HG02970 (cell line): ENCODE results near the gene BABAM1.
"Not testable (repeated sequence)": the region's sequence is repeated elsewhere in the genome, so short reads cannot be mapped to it uniquely, and the experiment has no call there.

ENCODE experiments used
- ATAC-seq: cut with Tn5 transposase; IDR thresholded peaks from one replicate; pipeline ENCODE4 v1.9.1; 2021; ENCODE audit warnings: mild to moderate bottlenecking, moderate library complexity, moderate number of reproducible peaks; ENCODE audit not compliant: unreplicated experiment, low FRiP score

Gene BABAM1

DNA sequence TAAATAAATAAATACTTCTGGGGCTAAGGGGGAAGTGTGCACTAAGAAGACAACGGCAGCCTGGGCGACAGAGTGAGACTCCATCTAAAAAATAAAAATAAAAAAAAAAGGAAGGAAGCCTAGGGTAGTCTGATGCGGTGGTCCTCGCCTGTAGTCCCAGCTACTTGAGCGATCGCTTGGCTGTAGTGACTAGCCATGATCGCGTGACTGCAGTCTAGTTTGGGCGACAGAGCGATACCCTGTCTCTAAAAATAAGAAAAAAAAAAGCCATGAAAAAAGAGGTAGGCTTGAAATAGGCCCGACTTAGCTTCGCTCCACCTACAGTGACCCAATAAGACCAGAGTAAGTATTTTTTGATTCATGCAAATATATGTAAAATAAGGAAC, 661 bp upstream of the BABAM1 start:
- no peak for ATAC-seq

DNA sequence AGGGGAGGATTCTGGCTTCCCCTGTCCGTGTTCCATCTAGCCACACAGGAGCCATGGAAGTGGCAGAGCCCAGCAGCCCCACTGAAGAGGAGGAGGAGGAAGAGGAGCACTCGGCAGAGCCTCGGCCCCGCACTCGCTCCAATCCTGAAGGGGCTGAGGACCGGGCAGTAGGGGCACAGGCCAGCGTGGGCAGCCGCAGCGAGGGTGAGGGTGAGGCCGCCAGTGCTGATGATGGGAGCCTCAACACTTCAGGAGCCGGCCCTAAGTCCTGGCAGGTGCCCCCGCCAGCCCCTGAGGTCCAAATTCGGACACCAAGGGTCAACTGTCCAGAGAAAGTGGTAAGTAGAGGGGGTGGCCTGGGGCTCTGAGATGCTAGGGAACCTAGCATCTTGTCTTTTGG, 1.5 kb downstream of the BABAM1 start:
- ATAC-seq: no peak

DNA sequence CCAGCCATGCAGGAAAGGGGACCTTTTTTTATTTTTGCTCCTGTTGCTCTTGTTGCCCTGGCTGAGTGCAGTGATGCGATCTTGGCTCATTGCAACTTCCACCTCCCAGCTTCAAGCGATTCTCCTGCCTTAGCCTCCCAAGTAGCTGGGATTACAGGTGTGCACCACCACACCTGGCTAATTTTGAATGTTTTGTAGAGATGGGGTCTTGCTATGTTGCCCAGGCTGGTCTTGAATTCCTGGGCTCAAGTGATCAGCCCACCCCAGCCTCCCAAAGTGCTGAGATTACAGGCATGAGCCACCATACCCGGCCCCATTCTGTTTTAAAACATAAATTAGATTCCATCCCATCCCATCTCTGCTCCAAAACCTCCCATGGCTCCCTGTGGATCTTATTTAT, 7.6 kb downstream of the BABAM1 start:
- ATAC-seq: not testable (repeated sequence)

DNA sequence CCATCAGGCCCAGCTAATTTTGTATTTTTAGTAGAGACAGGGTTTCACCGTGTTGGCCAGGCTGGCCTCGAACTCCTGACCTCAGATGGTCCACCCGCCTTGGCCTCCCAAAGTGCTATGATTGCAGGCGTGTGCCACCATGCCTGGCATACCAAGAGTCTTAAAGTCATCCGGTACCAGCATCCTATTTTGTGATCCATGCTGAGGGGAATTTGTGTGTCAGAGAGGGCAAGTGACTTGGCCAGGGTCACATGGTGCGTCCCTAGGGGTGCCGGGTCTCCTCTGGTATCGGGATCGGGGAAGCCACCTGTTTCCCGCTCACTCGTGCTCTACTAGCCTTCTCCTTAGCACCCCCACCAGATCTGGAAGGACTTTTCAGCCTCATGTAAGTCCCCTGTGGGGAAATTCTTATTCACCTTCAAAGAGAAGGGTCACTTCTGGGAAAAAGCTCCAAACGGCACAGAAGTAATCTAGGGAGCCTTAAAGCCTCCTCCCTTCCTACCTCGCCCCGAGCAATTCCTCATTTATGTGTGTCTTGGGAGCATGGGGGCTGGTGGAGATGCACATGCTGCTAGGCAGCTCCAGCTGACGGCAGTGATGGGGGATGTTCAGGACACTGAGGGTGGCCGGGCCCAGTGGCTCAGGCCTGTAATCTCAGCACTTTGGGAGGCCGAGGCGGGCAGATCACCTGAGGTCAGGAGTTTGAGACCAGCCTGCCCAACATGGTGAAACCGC, 8.4 kb downstream of the BABAM1 start:
- ATAC-seq: no peak

DNA sequence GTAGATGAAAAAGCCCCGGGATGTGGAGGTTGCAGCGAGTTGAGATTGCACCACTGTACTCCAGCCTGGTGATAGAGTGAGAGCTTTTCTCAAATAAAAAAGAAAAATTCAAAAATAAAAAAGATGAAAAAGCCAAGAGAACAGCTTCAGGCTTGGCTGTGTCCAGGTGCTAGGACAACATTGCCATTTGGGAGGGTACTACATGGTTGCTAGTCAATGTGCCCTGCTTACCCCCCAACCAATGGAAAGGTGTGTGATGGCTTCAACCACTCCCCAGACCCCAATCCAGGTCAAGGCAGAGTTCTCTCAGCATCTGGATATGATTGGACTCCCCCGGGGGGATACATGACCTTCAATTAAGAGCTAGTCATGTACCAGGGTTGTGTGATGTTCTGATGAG, 12.2 kb downstream of the BABAM1 start:
- no peak for ATAC-seq

DNA sequence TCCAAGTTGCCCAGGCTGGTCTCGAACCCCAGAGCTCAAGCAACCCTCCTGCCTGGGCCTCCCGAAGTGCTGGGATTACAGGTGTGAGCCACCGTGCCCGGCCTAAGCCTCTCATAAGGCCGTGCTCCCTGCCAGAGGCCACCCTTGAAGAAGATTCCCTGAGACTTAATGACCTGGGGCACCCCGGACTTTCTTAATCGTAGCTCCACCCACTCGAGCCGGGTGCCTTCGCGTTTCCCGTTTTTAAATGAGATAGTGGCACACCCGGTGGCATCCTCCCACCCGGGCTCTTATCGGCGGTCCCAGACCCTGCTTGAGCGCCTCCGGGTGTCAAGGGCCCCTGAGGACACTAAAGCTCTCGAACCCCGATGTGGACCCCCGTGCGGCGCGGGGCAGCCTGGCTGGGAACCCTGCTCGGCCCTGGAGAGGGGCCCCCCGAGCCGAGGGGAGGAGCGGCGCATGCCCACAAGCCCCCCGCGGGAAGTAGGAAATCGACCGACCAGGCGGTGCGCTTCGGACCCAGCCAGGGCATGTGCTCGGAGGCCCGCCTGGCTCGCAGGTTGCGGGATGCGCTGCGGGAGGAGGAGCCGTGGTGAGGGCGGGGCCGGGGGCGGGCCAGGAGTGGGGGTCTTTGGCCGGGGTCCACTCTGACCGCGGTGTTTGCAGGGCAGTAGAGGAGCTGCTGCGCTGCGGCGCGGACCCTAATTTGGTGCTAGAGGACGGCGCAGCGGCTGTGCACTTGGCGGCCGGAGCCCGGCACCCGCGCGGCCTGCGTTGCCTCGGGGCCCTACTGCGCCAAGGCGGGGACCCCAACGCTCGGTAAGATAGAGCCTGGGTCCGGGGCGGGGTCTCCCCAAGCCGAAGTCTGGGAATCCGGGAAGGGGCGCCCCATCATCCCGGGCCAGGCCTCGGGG, 14.4 kb downstream of the BABAM1 start, which contains the start of gene ANKLE1:
TSS of gene ANKLE1 (plus strand) at position 511 of the 914 bp plus-strand sequence. CDS start at position 531, 20 bp downstream.
- ATAC-seq: no peak

DNA sequence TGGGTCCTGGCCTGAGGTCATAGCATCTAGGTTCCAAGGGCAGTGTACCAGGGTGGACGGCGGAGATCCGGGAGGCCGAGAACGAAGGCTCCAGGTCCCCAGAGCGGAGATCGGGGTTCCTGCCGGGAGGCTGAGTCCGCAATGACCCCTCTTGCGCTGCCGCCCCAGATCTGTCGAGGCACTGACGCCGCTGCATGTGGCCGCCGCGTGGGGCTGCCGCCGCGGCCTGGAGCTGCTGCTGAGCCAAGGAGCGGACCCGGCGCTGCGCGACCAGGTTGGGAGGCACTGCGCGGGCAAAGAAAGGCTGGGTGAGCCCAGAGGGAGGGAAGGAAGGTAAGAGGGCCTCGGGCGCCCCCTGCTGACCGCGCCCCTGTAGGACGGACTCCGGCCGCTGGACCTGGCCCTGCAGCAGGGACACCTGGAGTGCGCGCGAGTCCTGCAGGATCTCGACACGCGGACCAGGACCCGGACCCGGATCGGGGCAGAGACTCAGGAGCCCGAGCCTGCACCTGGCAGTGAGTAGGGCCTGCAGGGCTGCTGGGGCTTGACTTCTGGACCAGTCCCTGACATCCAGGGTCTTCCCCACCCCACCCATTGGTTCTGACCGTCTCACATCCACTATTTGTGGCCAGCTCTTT, 15.4 kb downstream of the BABAM1 start:
- peak; percentile 59 for ATAC-seq

DNA sequence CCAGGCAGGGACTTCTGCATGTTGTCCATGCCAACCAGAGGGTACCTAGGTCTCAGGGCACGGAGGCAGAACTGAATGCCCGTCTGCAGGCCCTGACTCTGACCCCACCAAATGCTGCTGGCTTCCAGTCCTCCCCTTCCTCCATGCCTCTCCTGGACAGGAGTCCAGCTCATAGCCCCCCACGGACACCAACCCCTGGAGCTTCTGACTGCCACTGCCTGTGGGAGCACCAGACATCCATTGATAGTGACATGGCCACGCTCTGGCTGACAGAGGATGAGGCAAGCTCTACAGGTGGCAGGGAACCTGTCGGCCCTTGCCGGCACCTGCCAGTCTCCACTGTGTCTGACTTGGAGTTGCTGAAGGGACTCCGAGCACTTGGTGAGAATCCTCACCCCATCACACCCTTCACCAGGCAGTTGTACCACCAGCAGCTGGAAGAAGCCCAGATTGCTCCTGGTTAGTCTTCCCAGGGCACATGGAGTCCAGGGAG, 16.3 kb downstream of the BABAM1 start:
- no peak for ATAC-seq

DNA sequence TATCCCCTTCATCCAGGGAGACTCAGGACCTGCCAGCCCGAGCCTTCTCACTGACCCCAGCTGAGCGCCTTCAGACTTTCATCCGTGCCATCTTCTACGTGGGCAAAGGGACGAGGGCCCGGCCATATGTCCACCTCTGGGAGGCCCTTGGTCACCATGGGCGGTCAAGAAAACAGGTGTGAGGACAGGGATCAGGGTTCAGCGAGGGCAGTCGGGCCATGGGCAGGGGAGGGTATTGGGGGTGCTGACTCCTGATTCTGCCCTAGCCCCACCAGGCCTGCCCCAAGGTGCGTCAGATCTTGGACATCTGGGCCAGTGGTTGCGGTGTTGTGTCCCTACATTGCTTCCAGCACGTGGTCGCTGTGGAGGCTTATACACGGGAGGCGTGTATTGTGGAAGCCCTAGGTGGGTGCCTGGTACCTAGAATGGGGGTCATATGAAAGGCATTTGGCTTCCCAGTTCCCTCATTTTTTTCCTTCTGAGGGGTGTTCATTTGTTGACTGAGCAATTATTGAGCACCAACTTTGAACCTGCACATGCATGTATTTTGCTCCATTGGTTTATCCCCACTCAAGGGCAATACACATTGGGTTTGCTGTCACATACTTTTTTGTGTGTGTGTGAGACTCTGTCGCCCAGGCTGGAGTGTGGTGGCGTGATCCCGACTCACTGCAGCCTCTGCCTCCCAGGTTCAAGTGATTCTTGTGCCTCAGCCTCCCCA, 18.3 kb downstream of the BABAM1 start:
- ATAC-seq: no peak

DNA sequence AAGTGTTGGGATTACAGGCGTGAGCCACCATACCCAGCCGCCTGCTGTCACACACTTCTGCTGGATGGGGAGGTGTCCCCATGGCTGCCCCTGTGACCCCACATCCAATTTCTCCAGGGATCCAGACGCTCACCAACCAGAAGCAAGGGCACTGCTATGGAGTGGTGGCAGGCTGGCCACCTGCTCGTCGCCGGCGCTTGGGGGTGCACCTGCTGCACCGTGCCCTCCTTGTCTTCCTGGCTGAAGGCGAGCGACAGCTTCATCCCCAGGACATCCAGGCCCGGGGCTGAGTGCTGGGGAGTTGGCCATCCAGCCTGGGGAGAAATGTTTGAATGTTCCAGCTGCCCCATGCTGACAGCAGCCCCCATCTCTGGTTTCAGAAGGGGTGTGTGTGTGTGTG, 19.0 kb downstream of the BABAM1 start:
- no peak for ATAC-seq

DNA sequence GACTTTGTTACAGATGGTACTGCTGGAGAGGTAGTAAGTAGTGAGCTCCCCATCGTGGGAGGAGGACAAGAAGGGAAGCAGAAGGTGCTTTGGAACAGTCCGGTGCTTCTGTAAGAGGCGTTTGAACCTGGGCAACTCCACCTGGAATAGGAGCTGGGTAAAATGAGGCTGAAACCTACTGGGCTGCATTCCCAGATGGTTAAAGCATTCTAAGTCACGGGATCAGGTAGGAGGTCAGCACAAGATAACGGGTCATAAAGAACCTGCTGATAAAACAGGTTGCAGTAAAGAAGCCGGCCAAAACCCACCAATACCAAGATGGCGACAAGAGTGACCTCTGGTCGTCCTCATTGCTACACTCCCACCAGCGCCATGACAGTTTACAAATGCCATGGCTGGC, 19.5 kb downstream of the BABAM1 start:
- no peak for ATAC-seq

DNA sequence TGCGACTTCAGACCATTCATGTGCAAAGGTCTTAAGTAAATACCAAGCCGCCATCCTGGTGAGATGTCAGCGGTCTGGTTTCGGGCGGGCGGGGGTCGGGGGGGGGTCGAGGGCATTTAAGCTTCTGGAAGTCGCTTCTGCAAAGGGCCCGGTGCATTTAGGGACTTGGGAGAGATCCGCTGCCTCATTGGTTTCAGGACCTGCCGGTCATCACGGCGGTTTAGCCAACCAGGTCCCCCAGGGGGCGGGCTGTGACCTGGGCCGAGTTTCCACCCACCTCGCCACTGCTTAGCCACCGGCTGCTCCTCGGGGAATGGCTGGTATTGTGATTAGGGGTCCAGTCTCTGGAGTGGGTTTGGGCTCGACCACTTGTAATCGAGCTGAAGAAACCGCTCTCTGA, 22.2 kb downstream of the BABAM1 start:
- ATAC-seq: no peak

DNA sequence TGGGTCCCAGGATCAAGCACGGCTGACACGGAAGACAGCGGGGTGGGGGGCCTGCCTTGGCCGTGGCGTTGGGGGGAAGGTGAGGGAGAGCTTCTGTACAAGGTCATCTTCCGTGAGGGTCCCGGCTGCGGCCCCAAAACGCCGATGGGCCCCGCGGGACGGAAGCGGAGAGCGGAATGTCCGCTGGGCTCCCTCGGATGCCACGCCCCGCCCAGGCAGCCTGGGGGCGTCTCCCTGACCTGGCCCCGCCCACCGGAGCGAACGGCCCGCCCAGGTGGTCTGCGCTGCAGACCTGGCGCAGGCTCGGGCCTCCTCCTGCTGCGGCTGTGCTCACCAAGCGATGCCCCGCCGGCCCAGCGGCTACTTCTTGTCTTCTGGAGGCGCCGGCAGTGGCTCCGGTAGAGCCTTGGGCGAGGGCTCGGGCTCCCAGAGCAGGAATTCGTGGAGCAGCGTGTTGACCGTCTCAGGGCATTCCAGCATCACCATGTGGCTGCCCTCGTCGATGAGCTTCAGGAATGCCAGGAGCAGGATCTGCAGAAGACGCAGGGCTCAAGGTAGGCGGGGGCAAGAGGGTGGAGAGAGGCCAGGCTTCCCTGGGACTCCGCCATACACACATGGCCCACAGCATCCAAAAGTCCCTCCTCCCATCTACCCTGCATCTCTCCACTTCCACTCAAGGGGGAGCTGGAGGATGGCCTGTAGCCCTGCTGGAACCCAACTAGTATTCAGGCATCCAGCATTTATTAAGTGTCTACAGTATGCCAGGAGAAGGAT, 25.2 kb downstream of the BABAM1 start:
- ATAC-seq: peak; percentile 71

DNA sequence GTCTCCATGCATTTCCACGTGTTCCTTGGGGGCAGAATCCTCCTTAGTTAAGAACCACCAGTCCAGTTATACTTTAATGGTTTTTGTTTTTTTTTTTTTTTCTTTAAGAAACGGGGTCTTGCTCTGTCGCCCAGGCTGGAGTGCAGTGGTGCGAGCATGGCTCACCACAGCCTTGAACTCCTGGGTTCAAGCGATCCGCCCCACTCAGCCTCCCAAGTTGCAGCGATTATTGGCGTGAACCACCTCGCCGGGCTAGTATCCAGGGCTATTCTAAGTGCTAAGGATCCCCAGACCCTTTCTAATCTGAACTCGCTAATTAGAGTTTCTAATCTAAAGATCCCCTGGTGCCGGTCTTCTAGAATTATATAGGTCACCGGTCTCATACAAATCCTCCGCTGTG, 26.4 kb downstream of the BABAM1 start:
- no peak for ATAC-seq

DNA sequence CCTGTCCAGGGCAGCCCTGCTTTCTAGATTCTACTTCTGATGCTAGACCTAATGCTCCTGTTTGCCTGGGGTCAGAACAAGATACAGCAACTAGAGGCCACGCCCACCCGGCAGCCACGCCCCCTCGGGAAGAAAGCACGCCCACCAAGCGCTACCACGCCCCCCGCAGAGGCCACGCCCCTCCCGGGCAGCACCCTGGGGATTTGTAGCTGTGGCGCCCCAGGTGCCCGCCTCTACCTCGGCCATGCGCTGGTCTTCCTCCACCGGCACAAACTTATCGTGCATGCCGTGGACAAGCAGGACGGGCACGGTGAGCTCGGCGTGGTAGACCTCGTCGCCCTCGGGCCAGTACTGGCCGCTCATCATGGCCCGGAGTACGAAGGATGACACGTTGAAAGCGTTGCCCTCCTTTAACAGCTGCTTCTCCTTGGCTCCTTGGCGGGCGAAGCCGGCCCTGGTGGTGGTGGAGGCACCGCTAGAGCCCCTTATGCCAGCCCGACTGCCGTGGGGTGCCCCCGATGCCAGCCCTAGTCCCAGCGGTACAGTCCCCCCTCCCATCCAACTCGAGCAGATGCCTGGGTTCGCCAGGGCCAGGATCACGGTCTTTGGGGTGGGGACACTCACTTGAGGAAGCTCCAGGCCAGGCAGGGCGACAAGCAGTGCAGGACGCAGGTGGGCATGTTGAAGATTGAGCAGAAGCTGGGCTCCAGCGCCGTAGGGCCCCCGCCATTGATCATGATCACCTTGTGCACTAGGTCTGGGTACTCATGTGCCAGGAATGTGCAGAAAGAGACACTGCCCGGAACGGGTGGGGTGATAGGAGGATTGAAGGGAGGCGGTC, 27.0 kb downstream of the BABAM1 start:
- no peak for ATAC-seq

DNA sequence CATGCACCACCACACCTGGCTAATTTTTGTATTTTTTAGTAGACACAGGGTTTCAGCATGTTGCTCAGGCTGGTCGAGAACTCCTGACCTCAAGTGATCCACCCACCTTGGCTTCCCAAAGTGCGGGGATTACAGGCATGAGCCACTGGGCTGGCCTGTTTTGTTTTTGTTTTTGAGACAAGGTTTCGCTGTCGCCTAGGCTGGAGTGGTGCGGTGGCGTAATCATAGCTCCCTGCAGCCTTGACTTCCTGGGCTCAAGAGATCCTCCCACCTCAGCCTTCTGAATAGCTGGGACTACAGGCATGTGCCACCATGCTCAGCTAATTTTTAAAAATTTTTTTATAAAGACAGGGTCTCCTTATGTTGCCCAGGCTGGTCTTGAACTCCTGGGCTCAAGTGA, 28.3 kb downstream of the BABAM1 start:
- ATAC-seq: not testable (repeated sequence)

DNA sequence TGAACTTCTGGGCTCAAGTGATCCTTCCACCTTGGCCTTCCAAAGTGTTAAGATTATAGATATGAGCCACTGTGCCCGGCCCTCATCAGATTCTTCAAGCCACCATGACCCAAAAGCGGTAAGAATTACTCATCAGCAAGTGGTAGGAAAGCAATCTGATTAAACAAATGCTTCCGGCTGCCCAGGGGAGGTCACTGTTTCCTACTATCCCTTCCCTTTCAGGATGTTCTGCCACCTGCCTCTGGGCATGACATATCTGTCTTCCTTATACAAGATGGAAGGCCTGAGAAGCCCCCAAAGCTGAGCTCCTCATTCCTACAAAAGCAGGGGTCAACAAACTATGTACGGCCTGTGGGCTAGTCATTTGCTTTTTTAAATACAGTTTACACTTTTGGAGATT, 29.0 kb downstream of the BABAM1 start:
- ATAC-seq: no peak

DNA sequence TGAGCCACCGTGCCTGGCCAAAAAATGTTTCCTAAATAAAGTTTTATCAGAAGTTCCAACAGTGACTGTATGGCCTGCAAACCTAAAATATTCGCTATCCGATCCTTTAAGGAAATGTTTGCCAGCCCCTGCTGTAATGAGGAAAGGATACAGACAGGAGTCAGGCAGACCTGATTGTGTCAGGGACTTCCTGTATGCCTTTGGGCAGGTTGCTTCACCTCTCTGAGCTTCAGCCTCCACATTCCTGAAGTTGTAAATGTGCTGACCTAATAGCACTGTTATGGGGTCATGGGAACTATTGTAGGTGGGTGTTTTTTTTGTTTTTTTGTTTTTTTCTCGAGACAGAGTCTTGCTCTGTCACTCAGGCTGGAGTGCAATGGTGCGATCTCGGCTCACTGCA, 29.7 kb downstream of the BABAM1 start:
- ATAC-seq: no peak
